ENCODE data around the gene MNT.
"Not testable (repeated sequence)": the region's sequence is repeated elsewhere in the genome, so short reads cannot be mapped to it uniquely, and the experiment has no call there.

The MNT gene, protein sequence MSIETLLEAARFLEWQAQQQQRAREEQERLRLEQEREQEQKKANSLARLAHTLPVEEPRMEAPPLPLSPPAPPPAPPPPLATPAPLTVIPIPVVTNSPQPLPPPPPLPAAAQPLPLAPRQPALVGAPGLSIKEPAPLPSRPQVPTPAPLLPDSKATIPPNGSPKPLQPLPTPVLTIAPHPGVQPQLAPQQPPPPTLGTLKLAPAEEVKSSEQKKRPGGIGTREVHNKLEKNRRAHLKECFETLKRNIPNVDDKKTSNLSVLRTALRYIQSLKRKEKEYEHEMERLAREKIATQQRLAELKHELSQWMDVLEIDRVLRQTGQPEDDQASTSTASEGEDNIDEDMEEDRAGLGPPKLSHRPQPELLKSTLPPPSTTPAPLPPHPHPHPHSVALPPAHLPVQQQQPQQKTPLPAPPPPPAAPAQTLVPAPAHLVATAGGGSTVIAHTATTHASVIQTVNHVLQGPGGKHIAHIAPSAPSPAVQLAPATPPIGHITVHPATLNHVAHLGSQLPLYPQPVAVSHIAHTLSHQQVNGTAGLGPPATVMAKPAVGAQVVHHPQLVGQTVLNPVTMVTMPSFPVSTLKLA

DNA sequence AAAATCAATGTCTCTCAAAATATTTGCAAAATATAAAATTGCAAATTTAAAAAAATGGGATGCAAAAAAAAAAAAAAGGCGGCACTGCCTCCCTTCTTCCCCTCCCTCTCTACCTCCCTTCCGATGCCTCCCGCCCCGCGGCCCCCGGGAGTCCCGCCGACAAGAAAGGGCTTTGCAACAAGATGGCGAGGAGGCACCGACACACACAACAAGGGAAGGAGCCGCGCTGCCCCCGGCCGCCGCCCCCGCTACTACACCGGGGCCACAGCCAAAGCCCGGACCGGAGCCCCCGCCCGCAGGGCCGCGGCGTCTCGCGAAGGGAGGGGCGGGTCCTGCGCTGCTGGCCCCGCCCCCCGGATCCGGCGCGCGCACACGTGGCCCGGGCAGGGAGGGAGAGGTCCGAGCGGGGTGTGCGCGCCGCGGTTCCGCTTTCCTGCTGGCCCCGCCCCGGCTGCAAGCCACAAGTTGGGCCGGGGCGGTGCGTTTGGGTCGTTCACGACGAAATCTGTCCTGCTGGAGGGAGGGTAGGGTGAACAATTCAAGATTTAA, at the start of gene MNT:
MNT (minus strand) TSS at position 184 of the 549 bp plus-strand sequence. CDS start 348 bp downstream, outside the sequence.
- Histone ChIP-seq H3K36me3 (ENCODE audit: insufficient read depth, insufficient read length, low read length) (peaks cover 2% of the 10 kb centered on the region), H3K27me3 (ENCODE audit: insufficient read depth, insufficient read length) (no peaks in the 10 kb centered on the region), H3K9me3 (ENCODE audit: insufficient read depth, low read length) (no peaks in the 10 kb centered on the region), H3K4me1 (ENCODE audit: insufficient read depth, insufficient read length) (peaks cover 30% of the 10 kb centered on the region), H3K4me3 (ENCODE audit: insufficient read length, low read depth) (peak within 1 kb of the TSS; percentile 86), H3K9ac (ENCODE audit: insufficient read length, low read depth) (peak within 1 kb of the TSS; percentile 84)
- TF ChIP-seq ZNF274 (IDR thresholded peaks at IDR 0.05; ENCODE audit: low read depth, low read length) (no peak), SUZ12 (IDR thresholded peaks at IDR 0.05; ENCODE audit: extremely low read depth, insufficient read depth, insufficient read length) (no peak), YY1 (IDR thresholded peaks at IDR 0.05; ENCODE audit: insufficient read depth, insufficient read length) (peak; percentile 46)
- peak; percentile 76 for DNase-seq (ENCODE audit: low read depth, low spot score)

DNA sequence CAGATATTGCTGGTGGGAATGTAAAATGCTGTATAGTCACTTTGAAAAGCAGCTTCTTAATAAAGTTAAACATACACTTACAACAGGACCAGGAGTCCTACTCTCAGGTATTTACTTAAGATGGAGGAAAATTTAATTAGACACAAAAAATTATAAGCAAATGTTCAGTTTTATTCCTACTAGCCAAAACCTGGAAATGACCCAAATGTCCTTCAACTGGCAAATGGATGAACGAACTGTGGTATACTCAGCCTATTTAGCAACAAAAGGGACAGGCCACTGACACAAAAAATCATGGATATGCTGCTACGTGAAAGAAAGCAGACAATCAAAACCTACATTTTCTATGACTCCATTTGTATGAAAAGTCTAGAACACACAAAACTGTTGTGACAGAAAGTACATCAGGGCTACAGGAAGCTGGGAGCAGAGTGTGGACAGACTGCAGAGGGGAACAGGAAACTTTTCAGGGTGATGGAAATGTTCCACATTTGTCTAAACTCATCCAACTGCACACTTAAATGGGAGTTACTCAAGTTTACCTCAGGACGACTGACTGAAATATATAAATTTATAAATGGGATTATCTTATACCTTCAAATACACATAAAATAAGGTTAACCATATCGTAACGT, 49.3 kb upstream of the MNT start:
- no peaks in the 10 kb centered on the region for H3K4me1 ChIP-seq (ENCODE audit: insufficient read depth, insufficient read length)
- 0 out of 2 replicates have a peak, but pooled peaks cover 8% of the 10 kb centered on the region for H3K9me3 ChIP-seq (ENCODE audit: insufficient read depth, low read length)
- DNase-seq (ENCODE audit: low read depth, low spot score) = no peak
- TF ChIP-seq YY1 (IDR thresholded peaks at IDR 0.05; ENCODE audit: insufficient read depth, insufficient read length) = no peak
- no peak for TF ChIP-seq ZNF274 (IDR thresholded peaks at IDR 0.05; ENCODE audit: low read depth, low read length)
- no peak for TF ChIP-seq SUZ12 (IDR thresholded peaks at IDR 0.05; ENCODE audit: extremely low read depth, insufficient read depth, insufficient read length)
- no peak overlapping the region for H3K4me3 ChIP-seq (ENCODE audit: insufficient read length, low read depth)
- peaks cover 16% of the 10 kb centered on the region for H3K36me3 ChIP-seq (ENCODE audit: insufficient read depth, insufficient read length, low read length)
- no peaks in the 10 kb centered on the region for H3K27me3 ChIP-seq (ENCODE audit: insufficient read depth, insufficient read length)
- H3K9ac ChIP-seq (ENCODE audit: insufficient read length, low read depth) = no peak overlapping the region

DNA sequence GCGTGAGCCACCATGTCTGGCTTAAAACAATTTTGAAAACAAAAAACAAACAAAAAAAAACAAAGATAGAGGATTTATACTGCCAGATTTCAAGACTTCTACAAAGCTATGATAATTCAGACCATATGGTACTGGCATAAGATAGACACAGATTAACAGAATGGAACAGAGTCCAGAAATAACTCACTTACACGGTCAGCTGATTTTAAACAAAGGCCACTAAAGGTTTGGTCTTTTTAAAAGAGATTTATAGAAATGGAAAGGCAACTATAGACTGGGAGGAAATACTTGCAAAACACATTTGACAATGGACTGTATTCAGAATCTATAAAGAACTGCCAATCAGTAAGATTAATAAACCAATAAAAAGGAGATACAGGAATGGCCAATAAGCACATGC, 48.6 kb upstream of the MNT start:
- no peak overlapping the region for H3K4me3 ChIP-seq (ENCODE audit: insufficient read length, low read depth)
- 0 out of 2 replicates have a peak, but pooled peaks cover 8% of the 10 kb centered on the region for H3K9me3 ChIP-seq (ENCODE audit: insufficient read depth, low read length)
- H3K36me3 ChIP-seq (ENCODE audit: insufficient read depth, insufficient read length, low read length) = peaks cover 16% of the 10 kb centered on the region
- DNase-seq (ENCODE audit: low read depth, low spot score) = no peak
- H3K9ac ChIP-seq (ENCODE audit: insufficient read length, low read depth) = no peak overlapping the region
- TF ChIP-seq SUZ12 (IDR thresholded peaks at IDR 0.05; ENCODE audit: extremely low read depth, insufficient read depth, insufficient read length) = no peak
- TF ChIP-seq ZNF274 (IDR thresholded peaks at IDR 0.05; ENCODE audit: low read depth, low read length) = no peak
- no peak for TF ChIP-seq YY1 (IDR thresholded peaks at IDR 0.05; ENCODE audit: insufficient read depth, insufficient read length)
- H3K4me1 ChIP-seq (ENCODE audit: insufficient read depth, insufficient read length) = no peaks in the 10 kb centered on the region
- no peaks in the 10 kb centered on the region for H3K27me3 ChIP-seq (ENCODE audit: insufficient read depth, insufficient read length)

DNA sequence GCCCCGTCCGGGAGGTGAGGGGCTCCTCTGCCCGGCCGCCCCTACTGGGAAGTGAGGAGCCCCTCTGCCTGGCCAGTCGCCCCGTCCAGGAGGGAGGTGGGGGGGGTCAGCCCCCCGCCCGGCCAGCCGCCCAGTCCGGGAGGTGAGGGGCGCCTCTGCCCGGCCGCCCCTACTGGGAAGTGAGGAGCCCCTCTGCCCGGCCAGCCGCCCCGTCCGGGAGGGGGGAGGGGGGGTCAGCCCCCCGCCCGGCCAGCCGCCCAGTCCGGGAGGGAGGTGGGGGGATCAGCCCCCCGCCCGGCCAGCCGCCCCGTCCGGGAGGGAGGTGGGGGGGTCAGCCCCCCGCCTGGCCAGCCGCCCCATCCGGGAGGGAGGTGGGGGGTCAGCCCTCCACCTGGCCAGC, 46.6 kb upstream of the MNT start:
- not testable (repeated sequence) for H3K4me1 ChIP-seq (ENCODE audit: insufficient read depth, insufficient read length); H3K36me3 ChIP-seq (ENCODE audit: insufficient read depth, insufficient read length, low read length); H3K9ac ChIP-seq (ENCODE audit: insufficient read length, low read depth); DNase-seq (ENCODE audit: low read depth, low spot score); H3K27me3 ChIP-seq (ENCODE audit: insufficient read depth, insufficient read length); H3K9me3 ChIP-seq (ENCODE audit: insufficient read depth, low read length); H3K4me3 ChIP-seq (ENCODE audit: insufficient read length, low read depth)

DNA sequence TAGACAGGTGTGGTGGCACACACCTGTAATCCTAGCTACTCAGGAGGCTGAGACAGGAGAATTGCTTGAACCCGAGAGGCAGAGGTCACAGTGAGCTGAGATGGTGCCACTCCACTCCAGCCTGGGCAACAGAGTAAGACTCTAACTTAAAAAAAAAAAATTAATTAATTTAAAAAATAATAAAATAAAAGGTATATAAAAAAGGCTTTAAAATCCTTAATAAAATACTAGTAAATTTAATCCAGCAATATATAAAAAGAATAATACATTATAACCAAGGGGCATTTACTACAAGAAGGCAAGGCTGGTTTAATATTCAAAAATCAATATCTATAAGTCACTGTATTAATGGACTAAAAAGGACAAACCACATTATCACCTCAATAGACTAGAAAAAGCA, 44.8 kb upstream of the MNT start:
- no peak overlapping the region for H3K4me3 ChIP-seq (ENCODE audit: insufficient read length, low read depth)
- no peak for DNase-seq (ENCODE audit: low read depth, low spot score)
- H3K9me3 ChIP-seq (ENCODE audit: insufficient read depth, low read length) = 0 out of 2 replicates have a peak, but pooled peaks cover 8% of the 10 kb centered on the region
- no peaks in the 10 kb centered on the region for H3K27me3 ChIP-seq (ENCODE audit: insufficient read depth, insufficient read length)
- peaks cover 15% of the 10 kb centered on the region for H3K36me3 ChIP-seq (ENCODE audit: insufficient read depth, insufficient read length, low read length)
- H3K9ac ChIP-seq (ENCODE audit: insufficient read length, low read depth) = no peak overlapping the region
- TF ChIP-seq YY1 (IDR thresholded peaks at IDR 0.05; ENCODE audit: insufficient read depth, insufficient read length) (no peak), SUZ12 (IDR thresholded peaks at IDR 0.05; ENCODE audit: extremely low read depth, insufficient read depth, insufficient read length) (no peak), ZNF274 (IDR thresholded peaks at IDR 0.05; ENCODE audit: low read depth, low read length) (no peak)
- no peaks in the 10 kb centered on the region for H3K4me1 ChIP-seq (ENCODE audit: insufficient read depth, insufficient read length)

DNA sequence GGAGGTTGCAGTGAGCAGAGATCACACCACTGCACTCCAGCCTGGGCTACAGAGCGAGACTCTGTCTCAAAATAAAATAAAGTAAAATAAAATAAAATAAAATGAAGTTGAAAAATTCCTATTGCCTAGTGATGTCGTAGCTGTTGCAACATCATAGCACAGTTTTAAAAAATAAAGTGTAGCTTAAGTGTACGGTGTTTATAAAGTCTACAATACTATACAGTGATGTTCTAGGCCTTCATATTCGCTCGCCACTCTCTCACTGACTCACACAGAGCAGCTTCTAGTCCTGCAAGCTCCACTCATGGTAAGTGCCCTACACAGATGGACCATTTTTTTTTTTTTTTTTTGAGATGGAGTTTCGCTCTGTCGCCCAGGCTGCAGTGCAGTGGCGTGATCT, 43.5 kb upstream of the MNT start:
- Histone ChIP-seq H3K9ac (ENCODE audit: insufficient read length, low read depth) (no peak overlapping the region), H3K9me3 (ENCODE audit: insufficient read depth, low read length) (0 out of 2 replicates have a peak, but pooled peaks cover 8% of the 10 kb centered on the region), H3K36me3 (ENCODE audit: insufficient read depth, insufficient read length, low read length) (peaks cover 18% of the 10 kb centered on the region), H3K4me3 (ENCODE audit: insufficient read length, low read depth) (no peak overlapping the region), H3K4me1 (ENCODE audit: insufficient read depth, insufficient read length) (no peaks in the 10 kb centered on the region), H3K27me3 (ENCODE audit: insufficient read depth, insufficient read length) (no peaks in the 10 kb centered on the region)
- TF ChIP-seq ZNF274 (IDR thresholded peaks at IDR 0.05; ENCODE audit: low read depth, low read length) (no peak), YY1 (IDR thresholded peaks at IDR 0.05; ENCODE audit: insufficient read depth, insufficient read length) (no peak), SUZ12 (IDR thresholded peaks at IDR 0.05; ENCODE audit: extremely low read depth, insufficient read depth, insufficient read length) (no peak)
- DNase-seq (ENCODE audit: low read depth, low spot score) = no peak

DNA sequence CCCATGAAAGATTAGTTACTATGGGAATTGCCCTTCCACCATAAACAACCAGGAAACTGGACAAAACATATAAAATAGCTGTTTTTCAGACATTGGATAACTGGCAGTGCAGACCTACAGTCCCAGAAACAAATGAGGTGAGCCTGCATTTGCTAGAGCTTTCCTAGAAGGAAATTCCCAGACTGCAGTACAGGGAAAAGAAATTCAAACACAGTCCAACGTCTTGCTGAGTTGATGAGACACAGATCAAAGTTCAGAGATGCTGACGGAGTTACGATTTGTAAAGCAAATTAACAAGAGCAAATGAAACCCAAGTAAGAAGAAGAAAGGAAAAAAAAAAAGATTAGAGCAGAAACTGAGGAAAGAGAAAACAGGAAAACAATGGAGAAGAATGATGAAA, 41.3 kb upstream of the MNT start:
- TF ChIP-seq ZNF274 (IDR thresholded peaks at IDR 0.05; ENCODE audit: low read depth, low read length) (no peak), SUZ12 (IDR thresholded peaks at IDR 0.05; ENCODE audit: extremely low read depth, insufficient read depth, insufficient read length) (no peak), YY1 (IDR thresholded peaks at IDR 0.05; ENCODE audit: insufficient read depth, insufficient read length) (no peak)
- Histone ChIP-seq H3K27me3 (ENCODE audit: insufficient read depth, insufficient read length) (no peaks in the 10 kb centered on the region), H3K9me3 (ENCODE audit: insufficient read depth, low read length) (0 out of 2 replicates have a peak, but pooled peaks cover 8% of the 10 kb centered on the region), H3K9ac (ENCODE audit: insufficient read length, low read depth) (no peak overlapping the region), H3K4me1 (ENCODE audit: insufficient read depth, insufficient read length) (no peaks in the 10 kb centered on the region), H3K4me3 (ENCODE audit: insufficient read length, low read depth) (no peak overlapping the region), H3K36me3 (ENCODE audit: insufficient read depth, insufficient read length, low read length) (peaks cover 36% of the 10 kb centered on the region)
- no peak for DNase-seq (ENCODE audit: low read depth, low spot score)

Data from NT2/D1 (cell line).